DMS 273 (cell line): ENCODE data around the gene KLHL26.

Experiments
- DNase-seq: peaks from one replicate; lab custom pipeline; 2025; ENCODE audit not compliant: unreplicated experiment; lab: John Stamatoyannopoulos, UW

Gene KLHL26

GRCh38 chr19:18612772-18613588, 23.8 kb upstream of the KLHL26 start, which contains the start of gene TMEM59L:
Gene TMEM59L (plus strand): TSS chr19:18612870. CDS start chr19:18612959, 89 bp downstream.
- peak; percentile 49 for DNase-seq

- peak; percentile 57 for DNase-seq
These were observed 23.1 kb upstream of the KLHL26 start for GRCh38 chr19:18613589-18614234.

GRCh38 chr19:18616023-18616422, 20.8 kb upstream of the KLHL26 start:
- DNase-seq, result no peak

GRCh38 chr19:18617562-18617961, 19.3 kb upstream of the KLHL26 start:
- DNase-seq, result no peak

- no peak for DNase-seq
These were observed 18.6 kb upstream of the KLHL26 start for GRCh38 chr19:18618236-18618635.

GRCh38 chr19:18620311-18620710, 16.5 kb upstream of the KLHL26 start:
- DNase-seq, result no peak

- DNase-seq, result no peak
These were observed 15.9 kb upstream of the KLHL26 start for GRCh38 chr19:18620902-18621301.

- DNase-seq, result peak; percentile 44
These were observed 9.9 kb upstream of the KLHL26 start for GRCh38 chr19:18626906-18627305.

GRCh38 chr19:18629166-18630088, 7.4 kb upstream of the KLHL26 start:
- peak; percentile 46 for DNase-seq

- peak; percentile 93 for DNase-seq
These were observed 3.5 kb upstream of the KLHL26 start for GRCh38 chr19:18633321-18633720.

- peak; percentile 50 for DNase-seq
These were observed 2.1 kb upstream of the KLHL26 start for GRCh38 chr19:18634612-18635297.

GRCh38 chr19:18635831-18636182, 1.0 kb upstream of the KLHL26 start:
- no peak for DNase-seq

GRCh38 chr19:18636183-18636968, 452 bp upstream of the KLHL26 start:
- DNase-seq, result peak; percentile 94

GRCh38 chr19:18637673-18638630, 1.1 kb downstream of the KLHL26 start:
- DNase-seq, result peak; percentile 41

- no peak for DNase-seq
These were observed 2.9 kb downstream of the KLHL26 start for GRCh38 chr19:18639706-18640243.

- no peak for DNase-seq
These were observed 7.6 kb downstream of the KLHL26 start for GRCh38 chr19:18644196-18645034.

- DNase-seq, result no peak
These were observed 8.2 kb downstream of the KLHL26 start for GRCh38 chr19:18645035-18645511.
